PFSK-1 (cell line): ENCODE measurements around the gene ARHGAP28.

Experiments used
- FOXP2 ChIP-seq: optimal IDR thresholded peaks from 2 replicates; pipeline ENCODE3; 2011; ENCODE audit warnings: borderline replicate concordance, control low read depth, inconsistent platforms; ENCODE audit not compliant: insufficient read depth; ENCODE audit errors: extremely low read length, extremely low read depth
- POLR2AphosphoS5 ChIP-seq: IDR thresholded peaks from 2 replicates; pipeline ENCODE4 v1.6.1; 2012; ENCODE audit warnings: low read depth, mild to moderate bottlenecking, control low read depth, low read length, moderate library complexity
- SIN3A ChIP-seq: IDR thresholded peaks from 2 replicates; pipeline ENCODE4 v1.6.1; 2012; ENCODE audit warnings: mild to moderate bottlenecking, low read length, moderate library complexity, borderline replicate concordance; ENCODE audit not compliant: insufficient read depth
- TAF1 ChIP-seq: IDR thresholded peaks from 2 replicates; pipeline ENCODE4 v1.6.1; 2012; ENCODE audit warnings: low read length, control low read depth, borderline replicate concordance; ENCODE audit not compliant: insufficient read depth
- TF ChIP-seq, protein P1 (sequence below), 2 experiments: IDR thresholded peaks; 2 replicates each; pipeline versions ENCODE4 v1.6.1 to v1.8.0; 2011 to 2012; ENCODE audit warnings: low read depth in 2 of 2, low read length in 2 of 2, control low read depth in 1 of 2, inconsistent platforms in 1 of 2, mild to moderate bottlenecking in 1 of 2, moderate library complexity in 1 of 2; ENCODE audit not compliant: insufficient read depth in 1 of 2

The ARHGAP28 gene

GRCh38 chr18:6940451-6940850 lies 210.9 kb downstream of the ARHGAP28 start:
- TF ChIP-seq FOXP2 = no peak
- no peak for TF ChIP-seq SIN3A
- no peak for TF ChIP-seq TAF1
- no peak for TF ChIP-seq POLR2AphosphoS5
- TF ChIP-seq, protein P1, sequence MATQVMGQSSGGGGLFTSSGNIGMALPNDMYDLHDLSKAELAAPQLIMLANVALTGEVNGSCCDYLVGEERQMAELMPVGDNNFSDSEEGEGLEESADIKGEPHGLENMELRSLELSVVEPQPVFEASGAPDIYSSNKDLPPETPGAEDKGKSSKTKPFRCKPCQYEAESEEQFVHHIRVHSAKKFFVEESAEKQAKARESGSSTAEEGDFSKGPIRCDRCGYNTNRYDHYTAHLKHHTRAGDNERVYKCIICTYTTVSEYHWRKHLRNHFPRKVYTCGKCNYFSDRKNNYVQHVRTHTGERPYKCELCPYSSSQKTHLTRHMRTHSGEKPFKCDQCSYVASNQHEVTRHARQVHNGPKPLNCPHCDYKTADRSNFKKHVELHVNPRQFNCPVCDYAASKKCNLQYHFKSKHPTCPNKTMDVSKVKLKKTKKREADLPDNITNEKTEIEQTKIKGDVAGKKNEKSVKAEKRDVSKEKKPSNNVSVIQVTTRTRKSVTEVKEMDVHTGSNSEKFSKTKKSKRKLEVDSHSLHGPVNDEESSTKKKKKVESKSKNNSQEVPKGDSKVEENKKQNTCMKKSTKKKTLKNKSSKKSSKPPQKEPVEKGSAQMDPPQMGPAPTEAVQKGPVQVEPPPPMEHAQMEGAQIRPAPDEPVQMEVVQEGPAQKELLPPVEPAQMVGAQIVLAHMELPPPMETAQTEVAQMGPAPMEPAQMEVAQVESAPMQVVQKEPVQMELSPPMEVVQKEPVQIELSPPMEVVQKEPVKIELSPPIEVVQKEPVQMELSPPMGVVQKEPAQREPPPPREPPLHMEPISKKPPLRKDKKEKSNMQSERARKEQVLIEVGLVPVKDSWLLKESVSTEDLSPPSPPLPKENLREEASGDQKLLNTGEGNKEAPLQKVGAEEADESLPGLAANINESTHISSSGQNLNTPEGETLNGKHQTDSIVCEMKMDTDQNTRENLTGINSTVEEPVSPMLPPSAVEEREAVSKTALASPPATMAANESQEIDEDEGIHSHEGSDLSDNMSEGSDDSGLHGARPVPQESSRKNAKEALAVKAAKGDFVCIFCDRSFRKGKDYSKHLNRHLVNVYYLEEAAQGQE (IDR thresholded peaks at IDR 0.05; ENCODE audit: insufficient read depth in 1 of 2, low read depth in 2 of 2, low read length in 2 of 2) = no peak

- no peak for TF ChIP-seq FOXP2
- TF ChIP-seq POLR2AphosphoS5 = no peak
- no peak for TF ChIP-seq TAF1
- TF ChIP-seq SIN3A = no peak
- TF ChIP-seq, protein P1 (IDR thresholded peaks at IDR 0.05; ENCODE audit: insufficient read depth in 1 of 2, low read depth in 2 of 2, low read length in 2 of 2) = no peak
Measured at GRCh38 chr18:6941996-6942395, 212.5 kb downstream of the ARHGAP28 start.

- TF ChIP-seq FOXP2 = no peak
- TF ChIP-seq, protein P1 (IDR thresholded peaks at IDR 0.05; ENCODE audit: insufficient read depth in 1 of 2, low read depth in 2 of 2, low read length in 2 of 2) = no peak
Measured at GRCh38 chr18:6942742-6943141, 213.2 kb downstream of the ARHGAP28 start.

DNA sequence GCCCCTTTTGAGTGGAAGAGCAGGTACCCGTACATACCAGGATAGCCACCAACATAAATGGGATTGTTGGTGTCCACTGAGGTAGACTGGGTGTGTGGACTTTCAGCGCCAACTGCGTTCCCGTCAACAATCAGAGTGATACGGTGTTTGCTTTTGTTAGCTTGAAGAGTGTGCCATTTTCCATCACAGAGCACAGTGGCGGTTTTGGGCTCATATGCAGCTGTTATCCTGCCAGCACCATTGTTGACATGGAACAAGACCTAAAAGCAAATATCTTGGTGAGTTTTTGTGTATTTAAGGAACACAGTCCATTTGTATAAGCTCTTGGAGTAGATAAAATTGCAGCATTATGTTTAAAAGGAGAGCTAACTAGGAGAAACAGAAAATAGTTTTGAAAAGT lies 213.6 kb downstream of the ARHGAP28 start:
- TF ChIP-seq FOXP2 (no peak), SIN3A (no peak), TAF1 (no peak), POLR2AphosphoS5 (no peak)
- TF ChIP-seq, protein P1 (IDR thresholded peaks at IDR 0.05; ENCODE audit: insufficient read depth in 1 of 2, low read depth in 2 of 2, low read length in 2 of 2) = no peak

- no peak for TF ChIP-seq SIN3A
Measured at GRCh38 chr18:6947338-6948030, 218.0 kb downstream of the ARHGAP28 start.
